ENCODE measurements around the gene ALDH3A1. TPM values are rescaled to one million over a fixed set of nuclear protein-coding genes. Genes with fewer than 3 reads are reported as not detected.

ALDH3A1 gene
- total and polyA plus RNA-seq, 4 donors = 1.5 to 44.2 (median 13.6) TPM

DNA sequence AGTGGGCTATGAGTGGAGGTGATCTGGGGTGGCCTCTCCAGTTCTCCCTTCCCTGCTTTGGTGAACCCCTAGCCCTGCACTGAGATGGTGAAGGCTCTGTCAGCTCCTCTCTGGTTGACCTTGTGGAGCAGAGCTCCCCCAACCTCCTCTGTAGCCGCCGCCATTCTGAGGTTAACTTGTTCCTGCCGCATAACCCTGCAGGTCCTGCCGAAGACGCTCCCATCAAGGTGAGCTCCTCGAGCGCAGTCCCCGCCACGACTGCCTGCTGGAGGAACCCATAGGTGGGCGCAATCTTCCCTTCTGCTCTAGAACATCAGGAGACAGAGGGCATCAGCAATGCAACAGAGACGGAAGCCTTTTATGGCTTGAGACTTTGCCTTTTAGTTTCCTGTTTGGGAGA, 16.5 kb downstream of the ALDH3A1 start:
- Histone ChIP-seq H3K4me1 (ENCODE audit: control insufficient read depth in 5 of 5, insufficient read depth in 5 of 5, low read length in 5 of 5) (peaks cover 8 to 18% (median 16%) of the 10 kb centered on the region in 5 donors), H3K27me3 (ENCODE audit: control insufficient read depth in 3 of 3, insufficient read depth in 3 of 3, low read length in 2 of 3) (no peaks in the 10 kb centered on the region), H3K9ac (ENCODE audit: insufficient read depth in 1 of 2, low read length in 2 of 2) (no peak overlapping the region), H3K27ac (ENCODE audit: low read depth in 1 of 2, low read length in 1 of 2) (no peak overlapping the region), H3K9me3 (ENCODE audit: control insufficient read depth in 4 of 4, insufficient read depth in 3 of 4, low read length in 3 of 4) (no peaks in the 10 kb centered on the region), H3K36me3 (ENCODE audit: control insufficient read depth in 4 of 4, insufficient read depth in 4 of 4, low read length in 4 of 4) (no peaks in the 10 kb centered on the region), H3K4me3 (no peak overlapping the region)
- 95 to 96% methylated on average over 11 of the region's 11 CpGs for WGBS, 2 donors
- DNase-seq = no peak
- TF ChIP-seq, protein P1, sequence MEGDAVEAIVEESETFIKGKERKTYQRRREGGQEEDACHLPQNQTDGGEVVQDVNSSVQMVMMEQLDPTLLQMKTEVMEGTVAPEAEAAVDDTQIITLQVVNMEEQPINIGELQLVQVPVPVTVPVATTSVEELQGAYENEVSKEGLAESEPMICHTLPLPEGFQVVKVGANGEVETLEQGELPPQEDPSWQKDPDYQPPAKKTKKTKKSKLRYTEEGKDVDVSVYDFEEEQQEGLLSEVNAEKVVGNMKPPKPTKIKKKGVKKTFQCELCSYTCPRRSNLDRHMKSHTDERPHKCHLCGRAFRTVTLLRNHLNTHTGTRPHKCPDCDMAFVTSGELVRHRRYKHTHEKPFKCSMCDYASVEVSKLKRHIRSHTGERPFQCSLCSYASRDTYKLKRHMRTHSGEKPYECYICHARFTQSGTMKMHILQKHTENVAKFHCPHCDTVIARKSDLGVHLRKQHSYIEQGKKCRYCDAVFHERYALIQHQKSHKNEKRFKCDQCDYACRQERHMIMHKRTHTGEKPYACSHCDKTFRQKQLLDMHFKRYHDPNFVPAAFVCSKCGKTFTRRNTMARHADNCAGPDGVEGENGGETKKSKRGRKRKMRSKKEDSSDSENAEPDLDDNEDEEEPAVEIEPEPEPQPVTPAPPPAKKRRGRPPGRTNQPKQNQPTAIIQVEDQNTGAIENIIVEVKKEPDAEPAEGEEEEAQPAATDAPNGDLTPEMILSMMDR (IDR thresholded peaks at IDR 0.05; ENCODE audit: control extremely low read depth, extremely low read depth) = no peak
- no peak for ATAC-seq (ENCODE audit: insufficient read depth, low FRiP score)

DNA sequence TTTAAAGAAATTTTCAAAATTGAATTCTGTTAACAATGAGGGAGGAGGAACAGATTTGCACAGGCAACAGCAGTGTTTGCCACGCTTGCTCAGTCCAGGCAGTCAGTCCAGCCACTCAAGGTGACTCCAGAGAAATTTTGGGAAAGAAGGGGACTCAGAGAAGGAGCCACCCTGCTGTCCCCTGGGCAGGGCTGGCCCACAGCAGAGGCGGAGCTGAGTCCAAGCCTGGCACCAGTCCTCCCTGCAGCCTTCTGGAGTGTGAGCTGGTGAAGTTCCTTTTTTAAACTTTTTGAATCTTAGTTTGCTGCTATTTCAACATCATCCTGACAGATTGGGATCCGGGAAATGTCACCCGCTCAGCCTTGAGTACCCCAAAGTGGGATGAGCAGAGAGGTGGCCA, 17.3 kb downstream of the ALDH3A1 start:
- no peak overlapping the region for H3K4me3 ChIP-seq
- peaks cover 9 to 18% (median 16%) of the 10 kb centered on the region in 5 donors for H3K4me1 ChIP-seq (ENCODE audit: control insufficient read depth in 5 of 5, insufficient read depth in 5 of 5, low read length in 5 of 5)
- no peaks in the 10 kb centered on the region for H3K9me3 ChIP-seq (ENCODE audit: control insufficient read depth in 4 of 4, insufficient read depth in 3 of 4, low read length in 3 of 4)
- no peak for ATAC-seq (ENCODE audit: insufficient read depth, low FRiP score)
- no peaks in the 10 kb centered on the region for H3K36me3 ChIP-seq (ENCODE audit: control insufficient read depth in 4 of 4, insufficient read depth in 4 of 4, low read length in 4 of 4)
- H3K27me3 ChIP-seq (ENCODE audit: control insufficient read depth in 3 of 3, insufficient read depth in 3 of 3, low read length in 2 of 3) = no peaks in the 10 kb centered on the region
- TF ChIP-seq, protein P1 (IDR thresholded peaks at IDR 0.05; ENCODE audit: control extremely low read depth, extremely low read depth) = no peak
- DNase-seq = no peak
- H3K9ac ChIP-seq (ENCODE audit: insufficient read depth in 1 of 2, low read length in 2 of 2) = no peak overlapping the region
- WGBS, 2 donors = 55 to 64% methylated on average over 4 of the region's 4 CpGs
- H3K27ac ChIP-seq (ENCODE audit: low read depth in 1 of 2, low read length in 1 of 2) = no peak overlapping the region

DNA sequence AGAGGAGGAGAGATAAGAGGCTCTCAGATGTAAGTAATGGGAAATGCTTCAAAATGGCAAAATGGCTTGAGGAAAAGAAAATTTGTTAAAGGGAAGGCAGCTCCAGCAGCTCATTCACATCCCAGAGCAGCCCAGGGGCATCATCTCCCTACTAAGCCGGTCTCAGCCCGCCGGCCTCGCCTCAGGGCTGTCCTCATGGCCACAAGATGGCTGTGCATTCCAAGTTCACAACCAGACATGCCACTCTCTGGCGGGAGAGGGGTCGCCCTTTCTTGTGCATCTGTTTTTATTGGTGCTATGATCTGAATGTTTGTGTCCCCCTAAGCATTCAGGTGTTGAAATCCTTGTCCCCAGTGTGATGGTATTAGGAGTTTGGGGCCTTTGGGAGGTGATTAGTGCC, 18.2 kb downstream of the ALDH3A1 start:
- Histone ChIP-seq H3K27me3 (ENCODE audit: control insufficient read depth in 3 of 3, insufficient read depth in 3 of 3, low read length in 2 of 3) (no peaks in the 10 kb centered on the region), H3K4me3 (no peak overlapping the region), H3K9me3 (ENCODE audit: control insufficient read depth in 4 of 4, insufficient read depth in 3 of 4, low read length in 3 of 4) (no peaks in the 10 kb centered on the region), H3K27ac (ENCODE audit: low read depth in 1 of 2, low read length in 1 of 2) (peak overlapping the region in 1 of 2 donors; percentile 65), H3K4me1 (ENCODE audit: control insufficient read depth in 5 of 5, insufficient read depth in 5 of 5, low read length in 5 of 5) (peaks cover 9 to 18% (median 17%) of the 10 kb centered on the region in 5 donors), H3K36me3 (ENCODE audit: control insufficient read depth in 4 of 4, insufficient read depth in 4 of 4, low read length in 4 of 4) (no peaks in the 10 kb centered on the region), H3K9ac (ENCODE audit: insufficient read depth in 1 of 2, low read length in 2 of 2) (no peak overlapping the region)
- DNase-seq (no peak), ATAC-seq (ENCODE audit: insufficient read depth, low FRiP score) (no peak)
- TF ChIP-seq, protein P1 (IDR thresholded peaks at IDR 0.05; ENCODE audit: control extremely low read depth, extremely low read depth) = no peak
- 97 to 98% methylated on average over 6 of the region's 6 CpGs for WGBS, 2 donors

DNA sequence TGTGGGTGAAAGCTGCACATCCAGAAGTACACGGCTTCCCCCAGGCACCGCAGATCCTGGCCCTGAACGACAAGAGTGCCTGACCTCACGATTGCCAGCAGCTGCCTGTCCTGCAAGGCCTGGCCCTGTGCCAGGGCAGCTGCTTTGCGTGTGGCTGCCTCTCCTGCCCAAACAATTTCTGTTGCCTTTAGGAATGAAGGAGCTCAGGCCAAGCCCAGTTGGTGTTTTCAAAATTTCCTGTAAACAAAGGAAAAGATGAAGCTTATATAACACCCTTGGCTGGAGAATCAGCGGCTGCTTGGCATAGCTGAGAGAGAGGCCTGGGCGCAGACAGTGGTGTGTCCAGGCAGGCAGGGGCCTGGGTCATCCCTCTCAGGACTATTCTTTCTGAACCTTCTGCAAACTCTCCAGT, 20.0 kb downstream of the ALDH3A1 start:
- Histone ChIP-seq H3K27ac (ENCODE audit: low read depth in 1 of 2, low read length in 1 of 2) (peak overlapping the region; percentile 78 to 91), H3K9ac (ENCODE audit: insufficient read depth in 1 of 2, low read length in 2 of 2) (no peak overlapping the region), H3K27me3 (ENCODE audit: control insufficient read depth in 3 of 3, insufficient read depth in 3 of 3, low read length in 2 of 3) (no peaks in the 10 kb centered on the region), H3K9me3 (ENCODE audit: control insufficient read depth in 4 of 4, insufficient read depth in 3 of 4, low read length in 3 of 4) (no peaks in the 10 kb centered on the region), H3K36me3 (ENCODE audit: control insufficient read depth in 4 of 4, insufficient read depth in 4 of 4, low read length in 4 of 4) (no peaks in the 10 kb centered on the region), H3K4me3 (no peak overlapping the region), H3K4me1 (ENCODE audit: control insufficient read depth in 5 of 5, insufficient read depth in 5 of 5, low read length in 5 of 5) (peaks cover 9 to 23% (median 18%) of the 10 kb centered on the region in 5 donors)
- 12 to 18% methylated on average over 7 of the region's 7 CpGs for WGBS, 2 donors
- peak; percentile 90 to 93 (median 92) for DNase-seq
- TF ChIP-seq, protein P1 (IDR thresholded peaks at IDR 0.05; ENCODE audit: control extremely low read depth, extremely low read depth) = no peak
- peak; percentile 39 for ATAC-seq (ENCODE audit: insufficient read depth, low FRiP score)

Measured in lung (tissue), 12 donors.